PC-3 (cell line): ENCODE results near the gene CORO6.

ENCODE experiments used
- CTCF ChIP-seq: fragments of 300-600 bp; sonication (generic); conservative IDR thresholded peaks from 2 replicates; pipeline ENCODE4 v1.5.1; 2017; ENCODE audit warnings: antibody characterized with exemption, low read depth, mild to moderate bottlenecking, low read length
- EZH2 ChIP-seq: fragments of 300-600 bp; sonication (generic); IDR thresholded peaks from one replicate; pipeline ENCODE4 v1.6.1; 2017; ENCODE audit warnings: antibody characterized with exemption, mild to moderate bottlenecking, low read length; ENCODE audit not compliant: unreplicated experiment
- EZH2phosphoT487 ChIP-seq: fragments of 300-600 bp; sonication (generic); IDR thresholded peaks from 2 replicates; pipeline ENCODE4 v1.6.1; 2018; ENCODE audit warnings: mild to moderate bottlenecking, antibody characterized with exemption, low read length, borderline replicate concordance

GRCh38 chr17:29574732-29575510 lies 47.8 kb downstream of the CORO6 start:
- TF ChIP-seq CTCF (no peak), EZH2 (no peak), EZH2phosphoT487 (no peak)
